ENCODE results near the gene CPNE6.
"Not testable (repeated sequence)": the region's sequence is repeated elsewhere in the genome, so short reads cannot be mapped to it uniquely, and the experiment has no call there.

- TF ChIP-seq CTCF, POLR2A (IDR thresholded peaks at IDR 0.05): not testable (repeated sequence)
Observed at GRCh38 chr14:24029687-24030086, 41.7 kb upstream of the CPNE6 start.

All from uterus (tissue), 2 donors.